ENCODE measurements around the gene ZNRD2.

Gene ZNRD2

DNA sequence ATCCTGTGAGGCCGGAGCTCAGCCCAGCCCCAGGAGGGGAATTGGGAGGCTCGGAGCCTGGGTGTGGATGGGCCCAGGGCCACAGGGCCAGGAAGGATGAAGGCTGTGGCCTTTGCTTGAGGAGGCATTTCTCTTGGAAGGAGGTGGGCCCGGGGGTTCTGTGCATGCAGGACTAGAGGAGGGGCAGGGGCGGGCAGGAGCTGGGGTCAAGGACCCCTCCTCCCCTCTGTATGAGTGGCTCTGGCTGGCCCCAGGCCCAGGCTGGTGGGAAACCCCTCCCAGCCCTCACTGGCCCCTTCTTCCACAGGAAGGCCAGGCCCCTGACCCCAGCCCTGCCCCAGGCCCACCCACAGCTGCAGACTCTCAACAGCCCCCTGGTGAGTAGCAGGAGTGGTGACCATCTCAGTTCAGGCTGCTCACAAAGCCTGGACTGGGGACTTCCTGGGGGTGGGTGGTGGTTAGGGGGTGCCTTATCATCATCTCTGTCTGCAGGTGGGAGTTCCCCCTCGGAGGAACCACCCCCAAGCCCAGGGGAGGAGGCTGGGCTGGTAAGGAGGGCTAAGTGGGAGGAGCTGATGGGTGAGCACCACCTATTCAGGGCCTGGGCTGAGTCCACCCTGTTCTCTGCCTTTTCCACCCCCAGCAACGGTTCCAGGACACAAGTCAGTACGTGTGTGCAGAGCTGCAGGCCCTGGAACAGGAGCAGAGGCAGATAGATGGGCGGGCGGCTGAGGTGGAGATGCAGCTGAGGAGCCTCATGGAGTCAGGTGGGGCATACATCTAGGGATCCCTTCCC, 19.4 kb downstream of the ZNRD2 start:
- DNase-seq: no peak

- DNase-seq: no peak
Measured at GRCh38 chr11:65590240-65590738, 20.0 kb downstream of the ZNRD2 start.

DNA sequence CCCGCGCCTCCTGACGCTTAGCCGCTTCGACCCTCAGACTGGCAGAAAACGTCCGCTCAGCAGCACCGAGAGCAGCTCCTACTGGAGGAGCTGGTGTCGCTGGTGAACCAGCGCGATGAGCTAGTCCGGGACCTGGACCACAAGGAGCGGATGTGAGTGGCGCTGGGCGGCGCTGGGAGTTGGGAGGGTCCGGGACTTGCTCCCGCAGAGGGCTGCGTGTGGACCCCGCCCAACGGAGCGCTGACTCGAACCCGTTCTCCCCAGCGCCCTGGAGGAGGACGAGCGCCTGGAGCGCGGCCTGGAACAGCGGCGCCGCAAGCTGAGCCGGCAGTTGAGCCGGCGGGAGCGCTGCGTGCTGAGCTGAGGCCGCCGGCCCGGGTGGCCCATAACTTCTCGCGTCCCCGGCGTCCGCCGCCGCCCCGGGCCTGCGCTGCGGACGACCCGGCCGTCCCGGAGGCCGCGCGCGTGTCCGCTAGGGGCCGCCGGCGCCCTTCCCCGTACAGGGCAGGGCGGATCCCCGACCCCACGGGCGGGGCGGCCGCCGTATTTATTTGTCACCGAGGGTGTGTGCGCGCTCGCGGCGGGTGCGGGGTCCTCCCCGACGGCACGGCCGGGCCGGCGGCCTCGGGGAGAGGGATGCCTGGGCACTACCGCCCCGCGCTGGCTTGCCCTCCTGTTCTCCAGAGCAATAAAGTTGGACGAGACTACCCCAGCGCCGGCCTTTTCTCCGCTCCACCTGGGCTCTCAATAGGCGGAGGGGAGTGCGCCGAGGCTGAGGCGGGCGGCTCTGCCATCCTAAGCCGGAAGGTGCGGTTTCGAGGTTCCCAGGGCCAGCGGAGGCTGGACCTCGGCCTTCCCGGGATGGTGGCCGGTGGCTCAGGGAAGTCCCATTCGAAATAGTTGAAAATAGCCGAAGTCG, 21.9 kb downstream of the ZNRD2 start:
- DNase-seq: no peak

DNA sequence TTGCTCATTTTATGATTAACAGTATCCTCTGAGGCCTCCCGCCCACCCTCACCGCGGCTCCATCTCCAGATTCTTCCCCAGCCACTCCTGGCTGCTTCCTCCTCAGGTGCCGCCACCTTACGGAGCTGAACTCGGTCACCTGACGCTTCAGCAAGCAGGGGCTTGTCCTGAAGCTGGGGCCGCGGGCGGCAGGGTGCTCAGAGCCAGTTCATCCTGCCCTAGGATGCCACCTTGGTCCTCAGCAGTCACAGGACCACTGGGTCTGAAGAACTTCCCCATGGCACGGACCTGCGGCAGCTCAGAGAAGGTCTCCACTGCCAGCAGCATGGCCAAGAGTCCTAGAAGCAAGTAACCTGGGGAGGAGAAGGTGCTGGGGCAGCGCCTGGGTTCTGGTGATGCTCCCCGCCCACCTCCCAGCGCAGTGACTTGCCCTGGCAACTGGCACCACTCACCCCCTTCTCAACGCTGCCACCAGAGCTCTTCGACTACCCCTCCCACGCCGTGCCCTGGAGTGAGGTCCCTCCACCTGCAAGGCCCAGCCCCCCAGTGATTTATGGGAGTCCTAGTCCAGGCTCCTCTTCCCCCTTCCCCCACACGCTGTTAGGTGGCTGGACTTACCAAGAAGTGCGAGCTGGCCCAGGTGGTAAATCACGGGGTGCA, 22.7 kb downstream of the ZNRD2 start:
- no peak for DNase-seq

DNA sequence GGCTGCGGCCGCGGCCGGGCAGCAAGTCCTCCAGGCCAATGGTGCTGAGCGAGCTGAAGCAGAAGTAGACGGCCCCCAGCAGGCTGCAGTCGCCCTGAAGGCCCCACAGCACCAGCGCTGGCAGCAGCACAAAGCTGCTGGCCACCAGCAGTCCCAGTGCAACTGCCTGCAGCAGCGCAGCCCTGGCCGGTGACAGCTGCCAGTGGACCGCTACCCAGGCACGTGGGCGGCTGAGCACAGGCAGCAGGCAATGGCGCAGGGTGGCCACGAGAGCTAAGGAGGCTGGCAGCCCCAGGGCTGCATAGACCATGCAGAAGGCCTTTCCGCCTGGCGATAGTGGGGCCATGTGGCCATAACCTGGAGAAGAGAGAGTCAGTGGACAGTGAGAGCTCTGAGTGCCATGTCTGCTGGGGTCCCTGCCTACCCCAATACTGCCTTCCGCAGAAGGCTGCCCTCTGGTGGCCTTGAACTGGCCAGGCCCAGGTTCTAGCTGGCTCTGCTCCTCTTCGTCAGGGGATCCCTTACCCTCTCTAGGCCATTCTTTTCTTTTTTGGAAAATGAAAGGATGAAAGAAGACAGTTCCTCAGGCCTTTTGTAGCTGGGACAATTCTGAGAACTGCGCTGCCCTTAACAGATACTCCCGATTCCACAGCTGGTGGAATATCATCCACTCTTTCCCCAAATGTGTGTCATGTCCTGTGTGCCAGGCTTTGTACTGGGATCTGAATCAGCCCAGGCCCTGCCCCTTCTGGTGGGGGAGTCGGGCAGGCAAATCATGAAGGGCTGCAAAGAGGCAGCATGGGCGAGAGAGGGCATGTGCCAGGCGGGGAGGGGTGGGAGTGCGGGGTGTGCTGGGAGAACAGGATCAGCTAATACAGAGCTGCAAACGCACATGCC, 23.5 kb downstream of the ZNRD2 start:
- no peak for DNase-seq

GRCh38 chr11:65595131-65595530, 24.9 kb downstream of the ZNRD2 start:
- DNase-seq: no peak

DNA sequence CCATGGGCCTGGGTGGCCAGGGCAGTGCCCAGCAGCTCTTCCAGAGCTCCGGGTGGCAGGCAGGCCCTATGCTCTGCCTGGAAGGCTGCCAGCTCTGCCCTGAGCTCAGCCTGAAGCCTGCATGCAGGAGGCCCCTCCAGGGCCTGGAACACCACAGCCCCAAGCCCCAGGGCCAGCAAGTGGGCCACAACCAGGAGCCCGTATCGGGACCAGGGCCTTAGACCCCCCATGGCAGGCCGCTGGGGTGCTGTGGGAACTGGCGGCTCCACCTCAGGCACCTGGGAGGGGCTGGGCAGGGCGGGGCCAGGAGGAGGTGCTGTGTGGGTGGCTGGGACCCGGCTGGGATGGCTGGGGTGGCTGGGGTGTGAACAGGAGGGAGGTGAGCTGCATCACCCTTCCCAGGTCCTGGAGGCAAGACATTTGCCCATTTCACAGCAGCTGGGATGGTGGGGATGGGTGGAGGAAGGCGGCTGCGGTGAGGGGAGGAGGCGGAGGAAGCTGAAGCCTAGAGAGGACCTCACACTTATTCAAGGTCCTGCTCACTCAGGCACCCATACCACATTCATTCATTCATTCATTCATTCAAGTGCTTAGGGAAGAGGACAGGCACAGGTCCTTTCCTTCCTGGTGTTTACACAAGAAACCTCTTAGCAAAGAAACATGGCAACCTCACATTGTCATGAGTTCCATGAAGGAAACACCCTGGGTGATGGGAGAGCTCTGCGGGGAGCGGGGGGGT, 25.4 kb downstream of the ZNRD2 start, which contains the start of gene KCNK7:
Gene KCNK7 (minus strand): TSS at position 258 of the 739 bp plus-strand sequence. CDS start 28 bp downstream, at position 230.
- DNase-seq: no peak

GRCh38 chr11:65596520-65596919, 26.2 kb downstream of the ZNRD2 start:
- no peak for DNase-seq

GRCh38 chr11:65598258-65598699, 28.0 kb downstream of the ZNRD2 start:
- DNase-seq: no peak

DNA sequence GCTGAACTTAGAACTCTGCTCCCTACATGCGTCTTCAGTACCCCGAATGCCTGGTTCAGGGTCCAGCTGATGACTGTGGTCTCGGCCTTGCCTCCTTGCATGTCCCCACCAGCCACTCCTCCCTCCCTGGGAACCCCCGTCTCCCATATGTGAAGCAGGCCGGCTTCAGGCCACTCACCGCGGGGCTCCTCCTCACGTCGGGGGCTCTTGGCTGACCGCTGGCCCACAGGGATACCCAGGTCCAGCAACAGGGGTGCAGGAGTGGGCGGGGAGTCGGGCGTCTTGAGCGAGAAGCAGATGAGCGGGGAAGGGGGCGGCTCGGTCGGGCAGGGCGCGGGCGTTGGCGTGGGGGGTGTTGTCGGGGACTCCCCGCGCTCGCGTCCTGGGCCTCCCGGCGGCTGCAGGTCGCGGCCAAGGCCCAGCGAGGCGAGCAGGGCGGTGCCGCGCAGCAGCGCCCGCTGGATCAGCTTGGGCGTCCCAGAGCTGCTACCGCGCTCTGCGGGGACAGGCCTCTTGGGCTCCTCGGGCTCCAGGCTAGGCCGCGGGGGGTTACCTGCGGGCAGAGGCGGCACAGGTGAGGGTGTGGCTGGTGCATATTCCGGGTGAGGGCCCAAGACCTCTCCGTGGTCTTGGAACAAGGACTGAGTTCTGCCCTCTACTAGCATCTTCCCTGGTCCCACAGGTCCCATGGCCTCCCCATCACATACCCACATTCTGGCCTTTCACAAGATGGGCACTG, 29.1 kb downstream of the ZNRD2 start:
- no peak for DNase-seq

DNA sequence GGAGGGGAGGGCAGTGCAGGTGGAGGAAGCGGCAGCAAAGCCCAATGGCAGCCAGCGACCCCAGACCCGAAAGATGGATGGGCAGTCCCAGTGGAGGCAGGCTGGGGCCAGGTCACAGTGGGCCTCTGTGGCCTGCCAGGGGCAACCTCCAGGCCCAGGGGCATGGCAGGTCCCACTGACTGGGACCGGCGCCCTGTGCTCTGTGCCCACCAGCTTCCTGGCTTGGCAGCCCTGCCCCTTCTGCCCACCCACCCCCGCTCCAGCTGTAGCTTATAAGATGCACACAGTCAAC, 29.6 kb downstream of the ZNRD2 start:
- DNase-seq: no peak

DNA sequence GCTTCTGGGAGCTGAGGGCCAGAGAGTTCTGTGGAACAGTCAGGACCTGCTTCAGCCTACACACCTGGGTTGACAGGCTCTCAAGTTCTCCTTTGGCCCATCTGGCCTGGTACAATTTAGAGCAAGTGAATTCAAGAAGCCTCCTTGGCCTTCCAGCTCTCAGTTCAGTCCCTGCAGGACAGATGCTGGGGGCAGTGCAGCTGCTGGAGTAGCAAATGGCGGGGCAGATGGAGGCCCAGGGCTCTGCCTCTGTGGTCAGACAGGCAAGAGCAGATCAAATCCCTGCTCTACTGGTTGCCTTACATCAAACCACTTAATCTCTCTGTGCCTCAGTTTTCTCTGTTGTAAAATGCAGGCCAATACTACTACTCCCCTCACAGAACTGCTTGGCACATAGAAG, 34.0 kb downstream of the ZNRD2 start:
- DNase-seq: no peak

DNA sequence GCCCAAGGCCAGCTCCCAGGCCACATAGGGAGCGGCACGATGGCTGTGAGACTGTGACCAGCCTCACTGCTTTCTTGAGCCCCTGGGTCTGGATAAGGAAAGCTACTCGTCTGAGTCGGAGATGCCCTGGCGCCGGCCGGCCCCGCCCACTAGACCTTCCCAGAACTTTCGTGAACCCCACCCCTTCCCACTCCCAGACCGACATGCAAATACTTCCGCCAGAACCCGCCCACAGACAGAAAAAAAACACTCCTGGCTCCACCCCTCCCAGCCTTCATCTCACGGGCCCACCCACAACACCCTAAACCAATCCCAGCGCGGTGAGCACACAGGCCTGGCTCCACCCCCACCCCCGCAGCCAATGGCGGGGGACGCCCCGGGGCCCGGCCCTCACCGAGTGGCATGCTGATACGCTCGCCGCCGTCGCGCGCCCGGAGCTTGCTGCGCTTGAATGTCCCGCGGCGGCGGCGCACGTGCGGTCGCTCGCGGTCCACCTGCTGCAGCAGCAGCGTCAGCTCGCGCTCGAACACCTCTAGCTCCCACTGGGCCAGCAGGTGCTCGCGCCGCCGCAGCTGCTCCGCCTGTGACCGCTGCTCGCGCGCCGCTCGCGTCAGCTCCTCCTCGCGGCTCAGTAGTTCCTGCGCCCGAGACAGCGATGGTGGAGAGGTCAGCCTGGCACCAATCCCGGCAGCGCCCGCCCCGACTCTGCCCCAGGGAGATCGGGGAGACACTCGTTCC, 36.8 kb downstream of the ZNRD2 start:
- DNase-seq: no peak

DNA sequence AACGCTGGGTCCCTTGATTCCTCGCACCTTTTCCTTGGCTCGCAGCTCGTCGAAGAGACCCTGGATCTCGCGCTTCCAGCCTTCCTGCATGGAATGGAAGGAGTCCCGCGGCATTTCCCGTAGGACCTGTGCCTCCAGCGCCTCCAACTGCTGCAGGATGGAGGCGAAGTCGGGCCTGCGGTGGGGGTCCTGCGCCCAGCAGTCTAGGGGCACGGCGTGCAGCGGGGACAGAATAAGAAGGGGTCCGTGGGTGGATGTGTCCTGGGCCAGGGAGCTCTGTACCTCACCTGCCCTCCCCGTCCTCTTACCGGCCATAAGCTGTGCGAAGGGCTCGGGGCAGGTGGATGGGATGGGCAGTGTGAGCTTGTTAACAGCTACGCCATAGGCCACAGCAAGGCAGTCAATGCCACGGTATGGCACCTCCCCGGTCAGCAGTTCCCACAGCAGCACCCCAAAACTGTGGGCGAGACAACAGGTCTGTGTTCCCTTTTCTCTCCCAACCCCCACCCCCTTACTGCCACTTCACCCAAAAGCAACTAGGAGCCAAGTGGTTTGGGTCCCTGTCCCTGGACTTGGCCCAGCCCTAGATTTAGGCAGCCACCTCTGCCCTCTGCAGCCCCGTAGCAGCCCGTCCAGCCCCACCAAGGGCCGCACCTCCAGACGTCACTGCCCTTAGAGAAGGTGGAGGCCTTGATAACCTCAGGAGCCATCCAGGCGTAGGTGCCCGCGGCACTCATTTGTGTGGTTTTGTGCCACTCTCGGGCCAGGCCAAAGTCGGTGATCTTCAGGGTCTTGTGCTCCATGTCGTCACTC, 37.5 kb downstream of the ZNRD2 start:
- DNase-seq: no peak

GRCh38 chr11:65609229-65609628, 39.0 kb downstream of the ZNRD2 start:
- no peak for DNase-seq

GRCh38 chr11:65609665-65610064, 39.4 kb downstream of the ZNRD2 start:
- no peak for DNase-seq

DNA sequence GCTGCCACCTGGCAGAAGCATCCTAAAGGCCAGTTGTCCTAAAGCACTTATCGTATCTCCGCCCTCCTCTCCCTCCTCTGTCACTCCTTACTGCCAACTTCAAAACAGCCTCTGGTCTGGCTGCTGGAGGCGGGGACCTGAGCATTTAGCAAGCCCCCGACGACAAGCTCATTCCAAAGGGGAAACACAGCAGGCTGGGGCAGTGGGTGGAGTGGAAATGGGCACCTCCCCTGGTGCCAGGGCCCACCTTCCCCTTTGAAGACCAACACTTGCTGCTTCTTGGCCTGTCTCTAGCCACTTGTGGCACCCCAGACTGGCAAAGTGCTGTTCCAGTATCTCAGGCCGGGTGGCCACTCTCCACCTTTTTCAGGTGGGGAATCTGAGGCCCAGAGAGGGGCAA, 40.1 kb downstream of the ZNRD2 start:
- no peak for DNase-seq

GRCh38 chr11:65611028-65611757, 40.9 kb downstream of the ZNRD2 start:
- no peak for DNase-seq

Measured in NCI-H1694 (cell line).